SU-DHL-6 (cell line): Measurements from ENCODE around the gene RARS2.

Experiments
- H2AFZ ChIP-seq: fragments of 200-600 bp; sonication (generic); 2 replicates; pipeline ENCODE4 v1.6.1; 2014; ENCODE audit warnings: low read depth, mild to moderate bottlenecking, moderate library complexity, mixed read lengths, antibody characterized with exemption, low read length; ENCODE audit not compliant: severe bottlenecking
- H3F3A ChIP-seq: fragments of 200-600 bp; shearing (Covaris generic); 2 replicates; pipeline ENCODE4 v1.6.0; 2016; ENCODE audit warnings: antibody characterized with exemption, mild to moderate bottlenecking; ENCODE audit not compliant: insufficient read depth
- H3K27ac ChIP-seq: fragments of 200-600 bp; sonication (generic); 2 replicates; pipeline ENCODE4 v1.5.1; 2016; ENCODE audit warnings: low read depth, mild to moderate bottlenecking, low read length, moderate library complexity, mixed read lengths
- H3K27me3 ChIP-seq: fragments of 200-600 bp; sonication (generic), shearing (Covaris generic); 2 replicates; pipeline ENCODE4 v1.6.0; 2014; ENCODE audit warnings: mild to moderate bottlenecking, low read length
- H3K36me3 ChIP-seq: fragments of 200-600 bp; sonication (generic); 2 replicates; pipeline ENCODE4 v1.6.1; 2014; ENCODE audit warnings: mild to moderate bottlenecking, low read length, mixed read lengths
- H3K4me2 ChIP-seq: fragments of 300-600, 200-600 bp; shearing (Covaris generic), sonication (generic); 2 replicates; pipeline ENCODE4 v1.6.0; 2014; ENCODE audit warnings: low read length, low read depth, mild to moderate bottlenecking; ENCODE audit not compliant: poor library complexity, severe bottlenecking
- H3K4me3 ChIP-seq: fragments of 200-600 bp; sonication (generic); 2 replicates; pipeline ENCODE4 v1.5.1; 2014; ENCODE audit warnings: antibody characterized with exemption, low read length, mild to moderate bottlenecking, mixed read lengths; ENCODE audit not compliant: insufficient read depth, poor library complexity, severe bottlenecking
- H3K79me2 ChIP-seq: fragments of 200-600 bp; sonication (generic); 2 replicates; pipeline ENCODE4 v1.6.1; 2014; ENCODE audit warnings: mild to moderate bottlenecking, low read length, moderate library complexity; ENCODE audit not compliant: insufficient read depth
- H3K9ac ChIP-seq: fragments of 200-600 bp; sonication (generic); 2 replicates; pipeline ENCODE4 v1.7.0; 2014; ENCODE audit warnings: mild to moderate bottlenecking, low read length
- H3K9me2 ChIP-seq: fragments of 200-600 bp; sonication (generic); replicated peaks from 2 replicates; pipeline ENCODE4 v1.6.1; 2014; ENCODE audit warnings: low read length; ENCODE audit not compliant: insufficient read depth
- H3K9me3 ChIP-seq: fragments of 200-600 bp; sonication (generic); 2 replicates; pipeline ENCODE4 v1.6.1; 2014; ENCODE audit warnings: low read length, mixed read lengths; ENCODE audit not compliant: insufficient read depth
- H4K20me1 ChIP-seq: fragments of 200-600 bp; sonication (generic); 2 replicates; pipeline ENCODE4 v1.6.1; 2014; ENCODE audit warnings: low read depth, mild to moderate bottlenecking, antibody characterized with exemption, low read length, moderate library complexity, mixed read lengths
- CTCF ChIP-seq: fragments of 200-600 bp; sonication (generic); IDR thresholded peaks from one replicate; pipeline ENCODE4 v1.5.1; 2017; ENCODE audit warnings: antibody characterized with exemption, mild to moderate bottlenecking, low read length, moderate library complexity; ENCODE audit not compliant: insufficient read depth, poor library complexity, severe bottlenecking
- EZH2phosphoT487 ChIP-seq: fragments of 200-600 bp; sonication (generic), shearing (Covaris generic); conservative IDR thresholded peaks from 2 replicates; pipeline ENCODE4 v1.6.1; 2018; ENCODE audit warnings: mild to moderate bottlenecking, antibody characterized with exemption, low read length, moderate library complexity, mixed read lengths

The RARS2 gene

GRCh38 chr6:87504441-87504840 is 85.3 kb downstream of the RARS2 start:
- no peaks in the 10 kb centered on the region for H3K9me3 ChIP-seq
- TF ChIP-seq CTCF (no peak), EZH2phosphoT487 (no peak)
- no peaks in the 10 kb centered on the region for H3K27me3 ChIP-seq
- H3K36me3 ChIP-seq: peaks cover 18% of the 10 kb centered on the region; the same call in 1 of the 2 replicates
- H3K9ac ChIP-seq: no peak overlapping the region
- H3K27ac ChIP-seq: no peak overlapping the region
- H4K20me1 ChIP-seq: no peaks in the 10 kb centered on the region
- H3K9me2 ChIP-seq: no peaks in the 10 kb centered on the region
- peaks cover 5% of the 10 kb centered on the region; the same call in 1 of the 2 replicates for H3F3A ChIP-seq
- no peak overlapping the region for H3K4me3 ChIP-seq
- H3K79me2 ChIP-seq: no peaks in the 10 kb centered on the region
- no peak overlapping the region for H3K4me2 ChIP-seq
- no peak overlapping the region for H2AFZ ChIP-seq

- TF ChIP-seq CTCF (no peak), EZH2phosphoT487 (no peak)
- no peaks in the 10 kb centered on the region for H3K79me2 ChIP-seq
- H2AFZ ChIP-seq: no peak overlapping the region
- H3K9me2 ChIP-seq: no peaks in the 10 kb centered on the region
- H3K9me3 ChIP-seq: no peaks in the 10 kb centered on the region
- H3K36me3 ChIP-seq: no peaks in the 10 kb centered on the region
- H3K4me3 ChIP-seq: no peak overlapping the region
- H4K20me1 ChIP-seq: no peaks in the 10 kb centered on the region
- peaks cover 4% of the 10 kb centered on the region; the same call in 1 of the 2 replicates for H3F3A ChIP-seq
- H3K27me3 ChIP-seq: no peaks in the 10 kb centered on the region
- no peak overlapping the region for H3K4me2 ChIP-seq
- H3K9ac ChIP-seq: no peak overlapping the region
- no peak overlapping the region for H3K27ac ChIP-seq
Observed at GRCh38 chr6:87501809-87502572, 87.8 kb downstream of the RARS2 start.

GRCh38 chr6:87498048-87498447 is 91.7 kb downstream of the RARS2 start:
- Histone ChIP-seq H4K20me1 (no peaks in the 10 kb centered on the region), H3K36me3 (no peaks in the 10 kb centered on the region), H3K9me3 (no peaks in the 10 kb centered on the region), H2AFZ (no peak overlapping the region), H3K4me2 (no peak overlapping the region), H3K9me2 (no peaks in the 10 kb centered on the region), H3K27ac (no peak overlapping the region), H3K9ac (no peak overlapping the region), H3F3A (peaks cover 3% of the 10 kb centered on the region; the same call in 1 of the 2 replicates), H3K27me3 (no peaks in the 10 kb centered on the region), H3K4me3 (no peak overlapping the region), H3K79me2 (no peaks in the 10 kb centered on the region)
- no peak for TF ChIP-seq EZH2phosphoT487
- TF ChIP-seq CTCF: no peak
